GM12872 (cell line): ENCODE data around the gene NANOS3.

Experiments
- TF ChIP-seq, protein P1 (sequence below): IDR thresholded peaks from 3 replicates; pipeline ENCODE4 v1.5.1; 2011; ENCODE audit warnings: low read depth, mild to moderate bottlenecking, low read length, moderate library complexity; ENCODE audit not compliant: insufficient read depth

Gene NANOS3

DNA sequence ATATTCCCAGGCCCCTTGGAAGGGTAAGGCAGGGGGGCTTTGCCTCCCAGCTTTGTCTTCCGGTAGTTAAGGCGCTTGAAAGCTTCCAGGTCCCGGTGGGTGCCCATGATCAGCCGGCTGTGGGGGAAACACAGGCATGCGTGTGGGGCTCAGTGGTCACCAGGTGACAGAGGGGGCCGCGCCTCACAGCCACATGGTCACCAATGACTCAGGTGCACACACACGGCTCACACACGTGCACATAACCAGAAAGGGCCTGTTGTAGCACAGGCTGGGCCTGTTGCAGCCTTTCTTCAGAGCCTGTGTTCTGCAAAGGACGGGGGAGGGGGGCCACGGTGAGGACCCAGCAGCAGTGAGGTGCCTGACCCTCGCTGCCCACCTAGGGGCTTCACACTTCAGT, 5.9 kb downstream of the NANOS3 start:
- TF ChIP-seq, protein P1, sequence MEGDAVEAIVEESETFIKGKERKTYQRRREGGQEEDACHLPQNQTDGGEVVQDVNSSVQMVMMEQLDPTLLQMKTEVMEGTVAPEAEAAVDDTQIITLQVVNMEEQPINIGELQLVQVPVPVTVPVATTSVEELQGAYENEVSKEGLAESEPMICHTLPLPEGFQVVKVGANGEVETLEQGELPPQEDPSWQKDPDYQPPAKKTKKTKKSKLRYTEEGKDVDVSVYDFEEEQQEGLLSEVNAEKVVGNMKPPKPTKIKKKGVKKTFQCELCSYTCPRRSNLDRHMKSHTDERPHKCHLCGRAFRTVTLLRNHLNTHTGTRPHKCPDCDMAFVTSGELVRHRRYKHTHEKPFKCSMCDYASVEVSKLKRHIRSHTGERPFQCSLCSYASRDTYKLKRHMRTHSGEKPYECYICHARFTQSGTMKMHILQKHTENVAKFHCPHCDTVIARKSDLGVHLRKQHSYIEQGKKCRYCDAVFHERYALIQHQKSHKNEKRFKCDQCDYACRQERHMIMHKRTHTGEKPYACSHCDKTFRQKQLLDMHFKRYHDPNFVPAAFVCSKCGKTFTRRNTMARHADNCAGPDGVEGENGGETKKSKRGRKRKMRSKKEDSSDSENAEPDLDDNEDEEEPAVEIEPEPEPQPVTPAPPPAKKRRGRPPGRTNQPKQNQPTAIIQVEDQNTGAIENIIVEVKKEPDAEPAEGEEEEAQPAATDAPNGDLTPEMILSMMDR, result no peak

DNA sequence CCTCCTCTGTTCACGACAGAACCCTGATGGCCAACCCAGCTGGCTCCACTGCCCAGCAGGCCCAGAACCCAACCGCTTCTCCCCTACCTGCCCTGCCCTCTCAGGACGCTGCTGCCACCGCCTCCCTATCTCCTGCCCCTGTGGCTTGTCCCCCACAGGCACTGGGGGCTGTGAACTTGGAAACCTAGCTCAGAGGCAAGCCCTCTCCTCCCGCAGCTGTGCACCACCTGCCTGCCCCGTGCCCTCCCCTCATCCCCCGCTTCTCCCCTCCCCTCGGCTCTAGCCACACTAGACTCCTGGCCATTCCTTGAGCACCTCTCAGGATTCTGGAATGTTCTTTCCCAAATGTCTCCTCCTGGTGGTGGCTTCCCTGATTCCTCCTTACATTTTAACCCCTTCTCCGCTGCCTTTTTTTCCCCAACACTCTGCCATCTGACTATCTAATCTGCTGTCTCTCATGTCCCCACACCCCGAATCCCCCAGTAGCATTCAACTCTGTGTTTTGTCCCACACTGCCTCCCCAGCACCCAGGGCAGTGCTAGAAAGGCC, 6.7 kb downstream of the NANOS3 start:
- TF ChIP-seq, protein P1, result no peak

DNA sequence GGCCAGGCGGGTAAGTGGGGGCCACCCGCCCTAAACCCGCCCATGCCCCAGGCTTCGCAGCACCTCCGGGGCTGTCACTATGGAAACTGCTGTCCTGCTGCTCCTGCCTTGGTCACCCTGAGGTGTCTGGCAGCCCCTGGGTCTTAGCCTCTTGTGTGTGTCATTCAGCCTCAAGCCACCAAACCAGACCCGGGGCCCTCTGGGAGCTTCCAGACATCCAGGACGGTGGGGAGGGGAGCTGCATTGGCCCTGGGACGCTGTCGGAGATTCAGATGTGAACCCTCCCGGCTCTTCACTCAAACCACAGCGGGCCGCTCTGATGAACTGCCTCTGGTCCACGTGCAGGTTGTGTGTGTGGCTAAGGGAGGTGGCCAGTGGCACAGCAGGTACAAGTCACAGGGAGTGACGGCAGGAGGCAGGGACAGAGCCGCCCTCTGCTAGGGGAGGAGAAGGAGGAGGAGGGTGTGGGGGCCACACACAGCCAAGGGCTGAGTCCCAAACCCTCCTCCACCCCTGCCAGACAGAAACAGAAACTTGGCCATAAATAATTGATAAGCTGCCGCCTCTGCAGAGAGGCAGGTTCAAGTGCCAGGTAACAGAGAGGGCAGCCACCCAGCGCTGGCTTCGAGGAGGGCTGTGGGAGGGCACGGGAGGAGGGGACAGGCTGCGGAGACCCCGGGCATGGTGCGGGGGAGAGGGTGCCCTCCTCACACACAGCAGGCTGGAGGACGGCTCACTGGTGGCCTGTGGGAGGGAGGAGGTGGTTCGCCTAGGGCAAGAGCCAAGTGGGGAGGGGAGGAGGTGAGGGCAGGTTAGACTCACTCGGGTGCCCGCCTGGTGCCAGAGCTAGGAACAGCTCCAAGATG, 8.0 kb downstream of the NANOS3 start:
- TF ChIP-seq, protein P1, result no peak

DNA sequence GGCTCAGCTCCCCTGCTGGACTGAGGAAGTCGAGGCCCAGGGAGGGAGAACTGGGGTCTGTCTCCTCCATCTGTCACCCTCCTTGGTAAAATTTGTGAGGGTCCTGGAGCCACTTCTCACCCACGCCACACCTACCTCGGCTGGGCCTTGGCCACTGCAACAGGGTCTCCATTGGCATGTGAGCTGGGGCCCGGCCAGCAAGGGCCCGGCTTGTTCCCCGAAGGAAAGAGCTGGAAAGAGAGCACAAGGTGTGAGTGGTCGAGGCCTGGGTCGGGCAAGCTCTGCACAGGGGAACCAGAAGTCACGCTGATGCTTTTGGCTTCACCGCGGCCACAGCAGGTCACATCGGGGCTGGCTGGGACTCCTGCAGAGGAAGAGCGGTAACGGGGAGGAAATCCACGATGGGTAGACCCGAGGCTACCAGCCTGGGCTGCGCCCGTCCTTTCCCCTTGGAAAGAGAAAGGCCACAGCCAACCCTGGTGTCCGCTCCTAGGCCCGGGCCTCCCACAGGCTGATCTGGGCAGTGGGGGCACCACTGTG, 9.0 kb downstream of the NANOS3 start:
- TF ChIP-seq, protein P1, result no peak

DNA sequence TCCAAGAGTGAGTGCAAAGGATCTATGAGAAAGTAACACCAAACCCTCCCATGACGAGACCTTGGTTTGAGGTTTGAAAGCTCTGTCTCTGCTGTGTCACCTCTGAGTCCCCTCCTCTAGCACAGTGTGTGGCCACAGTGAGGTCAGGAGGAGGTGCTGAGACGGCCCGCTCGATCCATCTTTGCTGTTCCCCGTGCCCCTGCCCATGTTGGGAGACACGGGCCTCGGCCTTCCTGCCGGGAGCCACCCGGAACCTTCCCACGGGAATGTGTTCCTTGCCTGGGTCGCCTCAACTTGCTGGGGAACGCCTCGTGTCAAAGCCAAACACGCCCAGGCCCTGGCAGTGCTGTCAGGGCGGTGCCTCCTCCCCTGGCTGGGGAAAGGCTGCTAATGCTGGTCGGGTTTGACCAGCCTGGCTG, 10.1 kb downstream of the NANOS3 start:
- TF ChIP-seq, protein P1, result no peak

DNA sequence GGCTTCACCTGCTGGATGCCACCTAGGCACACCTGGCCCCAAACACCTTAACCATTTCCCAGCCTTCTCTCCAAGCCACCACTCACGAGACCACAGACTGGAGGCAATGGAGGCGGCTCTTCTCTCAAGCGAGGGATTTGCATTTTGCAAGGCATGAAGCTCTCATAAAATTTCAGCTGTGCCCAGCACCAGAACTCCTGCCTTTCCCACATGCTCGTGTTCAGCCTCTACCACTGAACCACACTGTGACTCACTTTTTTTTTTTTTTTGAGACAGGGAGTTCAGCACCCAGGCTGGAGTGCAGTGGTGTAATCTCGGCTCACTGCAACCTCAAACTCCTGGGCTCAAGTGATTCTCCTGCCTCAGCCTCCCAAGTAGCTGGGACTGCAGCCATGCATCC, 10.6 kb downstream of the NANOS3 start:
- TF ChIP-seq, protein P1, result no peak

DNA sequence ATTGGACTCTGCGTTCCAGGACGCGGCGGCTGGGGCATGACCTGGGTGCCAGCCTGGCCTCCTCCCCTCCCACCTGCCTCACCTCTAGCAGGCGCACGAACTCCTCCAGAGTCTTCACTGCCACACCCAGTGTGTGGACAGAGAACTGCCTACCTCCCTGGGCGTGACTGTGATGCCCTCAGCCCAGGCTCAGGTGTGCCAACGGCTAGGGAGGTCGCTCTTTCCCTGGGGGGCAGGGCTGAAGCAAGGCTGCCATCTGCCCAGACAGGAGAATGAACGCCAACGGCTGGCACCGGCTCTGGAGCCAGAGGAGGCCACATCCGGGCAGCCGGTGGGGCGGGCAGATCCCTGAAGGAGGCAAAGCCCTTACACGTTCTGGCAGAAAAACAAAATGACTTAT, 11.3 kb downstream of the NANOS3 start:
- TF ChIP-seq, protein P1, result no peak
